Colonic mucosa (tissue), 4 donors: ENCODE results near the gene HIF1A. TPM values are rescaled to one million over a fixed set of nuclear protein-coding genes. Genes with fewer than 3 reads are reported as not detected.
A peak's percentile ranks its signal among the peaks of the same experiment; 100 is the strongest.

Experiments used
- DNase-seq: peaks from one replicate; pipeline ENCODE4 v3.0.0-alpha.2; 2020
- H3K27ac ChIP-seq: fragments of 200-600 bp; one replicate; pipeline ENCODE4 v1.8.0; 2021
- H3K27me3 ChIP-seq: fragments of 200-600 bp; one replicate; pipeline ENCODE4 v1.8.0; 2021
- H3K36me3 ChIP-seq: fragments of 200-600 bp; one replicate; pipeline ENCODE4 v1.8.0; 2021
- H3K4me1 ChIP-seq: fragments of 200-600 bp; one replicate; pipeline ENCODE4 v1.8.0; 2021; ENCODE audit warnings: mild to moderate bottlenecking
- H3K4me3 ChIP-seq: fragments of 200-600 bp; one replicate; pipeline ENCODE4 v1.8.0; 2021
- H3K9ac ChIP-seq, 2 donors: one replicate each; pipeline ENCODE4 v1.7.0; 2013; ENCODE audit warnings: control low read depth in 2 of 2, low read depth in 2 of 2, low read length in 2 of 2
- H3K9me3 ChIP-seq: fragments of 200-600 bp; one replicate; pipeline ENCODE4 v1.8.0; 2021
- CTCF ChIP-seq: fragments of 200-600 bp; IDR thresholded peaks from one replicate; pipeline ENCODE4 v1.8.0; 2022; ENCODE audit warnings: antibody characterized with exemption, mild to moderate bottlenecking
- intact Hi-C: fragments of 100-400 bp; cut with DNase I; formaldehyde crosslinking; loops from one replicate; pipeline ENCODE4 v1.14.1; 2022
- total RNA-seq, 2 donors: library from RNA; stranded (reverse); fragmentation: NEBNext Ultra II Directional in 1 of 2; extraction: Animal tissue kit (Norgen Biotek cat#: 25700) in 1 of 2; gene quantifications; one replicate each; pipeline ENCODE4 v1.2.1, GENCODE V29; 2021
- donor health status: healthy.
- donor health status: DM: no; HTN: no; CAD: no.
- donor health status: DM: no; HTN: no; CAD: no.

Gene HIF1A
- total RNA-seq, 2 donors from 2014 or later, result 99.1 to 128 TPM

DNA sequence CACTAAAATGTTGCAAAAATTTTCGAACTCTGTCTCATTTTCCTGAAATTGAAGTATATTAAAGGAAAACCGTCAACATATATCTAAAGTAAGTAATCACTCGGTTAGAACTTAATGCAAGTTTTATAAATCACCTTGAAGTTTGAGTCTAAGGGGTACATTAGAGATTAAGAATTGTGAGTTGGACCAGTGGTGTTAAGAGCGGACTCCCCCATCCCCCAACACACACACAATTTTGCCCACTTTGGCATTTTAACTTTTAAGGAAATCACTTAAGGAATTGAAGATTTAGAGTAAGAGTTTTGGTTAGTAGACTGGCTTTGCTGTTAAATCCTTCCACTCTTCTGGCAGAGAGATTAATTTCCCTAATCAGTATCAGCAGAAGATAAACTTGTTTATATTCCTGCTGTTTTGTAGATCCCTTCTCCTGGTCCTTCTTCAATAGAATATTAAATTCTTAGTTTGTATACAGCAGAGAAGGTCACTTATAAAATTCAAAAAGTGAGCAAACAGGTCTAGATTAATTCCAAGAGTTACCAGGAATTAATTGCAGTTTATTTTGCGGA is 1.5 kb downstream of the HIF1A start:
- Histone ChIP-seq H3K36me3 (no peaks in the 10 kb centered on the region), H3K27ac (peak overlapping the region; percentile 95), H3K4me3 (peak overlapping the region; percentile 91), H3K27me3 (no peaks in the 10 kb centered on the region), H3K4me1 (peaks cover 10% of the 10 kb centered on the region), H3K9me3 (no peaks in the 10 kb centered on the region), H3K9ac (peak overlapping the region; percentile 45 to 97)
- intact Hi-C loops, result loop anchor here (2.0 kb wide), 1 partner anchor 54 kb away; no protein-coding TSS in a partner anchor
- no peak for TF ChIP-seq CTCF
- no peak for DNase-seq

DNA sequence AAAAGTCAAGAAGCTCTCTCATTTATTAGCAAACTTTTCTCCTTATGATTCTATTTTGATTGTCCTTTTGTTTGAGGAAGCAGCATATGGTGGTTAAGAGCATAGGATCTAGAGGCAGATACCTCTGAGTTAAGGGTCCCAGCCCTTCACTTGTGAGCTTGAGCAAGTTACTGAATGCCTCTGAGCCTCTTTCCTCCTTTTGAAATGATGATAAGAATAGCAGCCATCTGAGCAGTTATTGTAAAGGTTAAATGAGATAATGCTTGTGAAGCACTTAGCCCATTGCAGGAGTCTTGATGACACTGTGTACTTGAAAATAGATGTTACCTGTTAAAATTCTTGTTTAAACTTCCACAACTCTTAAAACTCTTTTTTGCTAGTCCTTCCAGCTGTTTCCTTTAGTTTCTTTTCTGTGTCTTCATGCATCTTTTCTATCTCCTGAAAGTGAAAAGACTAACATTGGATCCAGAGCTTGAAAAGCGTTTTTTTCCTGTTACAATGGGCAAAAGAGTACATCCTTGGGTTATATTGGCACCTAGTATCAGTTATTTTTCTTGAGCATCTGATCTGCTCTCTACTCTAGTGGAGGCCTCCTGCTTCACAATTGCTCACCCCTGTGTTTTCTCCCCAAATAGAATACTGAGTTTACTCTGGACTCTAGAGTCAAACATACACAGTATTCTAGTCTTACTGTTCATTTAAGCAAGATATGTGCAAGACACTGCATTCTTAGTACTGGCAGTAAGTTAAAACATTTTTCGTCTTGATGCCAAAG is 3.1 kb downstream of the HIF1A start:
- no peak for DNase-seq
- H3K27ac ChIP-seq, result peak overlapping the region; percentile 16

DNA sequence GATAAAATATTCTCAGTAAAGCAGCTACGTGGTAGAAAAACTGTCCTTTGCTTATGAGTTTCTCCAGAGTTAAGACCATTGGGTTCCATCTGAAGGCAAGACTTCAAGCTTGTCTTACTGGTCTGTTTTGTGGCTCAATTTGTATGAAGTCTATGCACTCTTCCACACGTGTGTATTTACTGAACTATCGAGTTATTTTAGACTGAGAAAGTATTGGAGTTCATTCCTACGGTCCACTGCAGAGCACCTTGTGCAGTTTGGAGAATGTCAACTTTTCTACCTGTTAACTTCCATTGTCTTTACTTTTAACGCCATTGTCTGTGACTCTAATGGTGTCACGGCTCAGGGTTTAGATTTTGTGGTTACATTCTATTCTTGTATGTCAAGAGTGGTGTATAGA is 3.7 kb downstream of the HIF1A start:
- Histone ChIP-seq H3K36me3 (no peaks in the 10 kb centered on the region), H3K27ac (no peak overlapping the region), H3K27me3 (no peaks in the 10 kb centered on the region), H3K9me3 (no peaks in the 10 kb centered on the region), H3K4me1 (peaks cover 10% of the 10 kb centered on the region), H3K4me3 (peak overlapping the region; percentile 91), H3K9ac (no peak overlapping the region)
- no peak for TF ChIP-seq CTCF
- no peak for DNase-seq
- intact Hi-C loops, result no loop called here

More for the DNA sequence above, 3.1 kb downstream of the HIF1A start:
- H3K4me3 ChIP-seq, result peak overlapping the region; percentile 91
- no peaks in the 10 kb centered on the region for H3K27me3 ChIP-seq
- no peaks in the 10 kb centered on the region for H3K9me3 ChIP-seq
- H3K4me1 ChIP-seq, result peaks cover 10% of the 10 kb centered on the region
- H3K9ac ChIP-seq, result peak overlapping the region; percentile 8 to 13
- no peak for TF ChIP-seq CTCF
- no peaks in the 10 kb centered on the region for H3K36me3 ChIP-seq
- intact Hi-C loops, result no loop called here

- no peak for TF ChIP-seq CTCF
- DNase-seq, result no peak
- Histone ChIP-seq H3K4me1 (peaks cover 16% of the 10 kb centered on the region), H3K4me3 (no peak overlapping the region), H3K27me3 (no peaks in the 10 kb centered on the region), H3K9me3 (no peaks in the 10 kb centered on the region), H3K36me3 (no peaks in the 10 kb centered on the region), H3K27ac (no peak overlapping the region), H3K9ac (no peak overlapping the region)
- intact Hi-C loops, result no loop called here
These were observed 5.0 kb downstream of the HIF1A start for GRCh38 chr14:61700104-61700886.

DNA sequence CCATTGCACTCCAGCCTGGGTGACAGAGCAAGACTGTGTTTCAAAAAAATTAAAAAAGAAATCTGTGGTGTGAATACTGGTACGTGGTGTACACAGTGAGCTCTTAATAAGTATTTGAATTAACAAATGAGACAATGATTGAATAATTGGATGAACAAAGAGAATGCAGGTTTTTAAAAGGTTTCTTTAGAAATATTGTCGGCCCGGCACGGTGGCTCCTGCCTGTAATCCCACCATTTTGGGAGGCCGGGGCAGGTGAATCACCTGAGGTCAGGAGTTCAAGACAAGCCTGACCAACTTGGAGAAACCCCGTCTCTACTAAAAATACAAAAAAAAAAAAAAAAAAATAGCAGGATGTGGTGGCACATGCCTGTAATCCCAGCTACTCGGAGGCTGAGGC is 6.6 kb downstream of the HIF1A start:
- no peaks in the 10 kb centered on the region for H3K36me3 ChIP-seq
- H3K9me3 ChIP-seq, result no peaks in the 10 kb centered on the region
- H3K4me1 ChIP-seq, result peaks cover 22% of the 10 kb centered on the region
- intact Hi-C loops, result no loop called here
- no peak overlapping the region for H3K4me3 ChIP-seq
- no peak for TF ChIP-seq CTCF
- H3K9ac ChIP-seq, result no peak overlapping the region
- DNase-seq, result no peak
- no peaks in the 10 kb centered on the region for H3K27me3 ChIP-seq
- H3K27ac ChIP-seq, result no peak overlapping the region
